ENCODE measurements around the gene GALNT4.

DNA sequence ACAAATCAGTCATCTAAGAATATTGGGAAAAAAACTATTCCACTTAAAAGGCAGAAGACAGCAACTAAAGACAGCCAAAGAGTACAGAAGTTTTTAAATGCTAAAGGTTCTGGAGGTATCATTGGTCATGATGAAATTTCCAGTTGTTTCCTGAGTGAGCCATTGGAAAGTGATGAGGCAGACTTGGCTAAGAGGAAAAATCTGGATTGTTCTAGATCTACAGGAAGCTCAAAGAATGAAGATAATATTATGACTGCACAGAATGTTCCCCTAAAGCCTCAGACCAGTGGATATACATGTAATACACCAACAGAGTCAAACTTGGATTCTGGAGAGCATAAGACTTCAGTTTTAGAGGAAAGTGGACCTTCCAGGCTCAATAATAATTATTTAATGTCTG is 22.8 kb downstream of the GALNT4 start:
- TF ChIP-seq EZH2phosphoT487 (IDR thresholded peaks at IDR 0.05), result no peak
- TF ChIP-seq, protein P1, sequence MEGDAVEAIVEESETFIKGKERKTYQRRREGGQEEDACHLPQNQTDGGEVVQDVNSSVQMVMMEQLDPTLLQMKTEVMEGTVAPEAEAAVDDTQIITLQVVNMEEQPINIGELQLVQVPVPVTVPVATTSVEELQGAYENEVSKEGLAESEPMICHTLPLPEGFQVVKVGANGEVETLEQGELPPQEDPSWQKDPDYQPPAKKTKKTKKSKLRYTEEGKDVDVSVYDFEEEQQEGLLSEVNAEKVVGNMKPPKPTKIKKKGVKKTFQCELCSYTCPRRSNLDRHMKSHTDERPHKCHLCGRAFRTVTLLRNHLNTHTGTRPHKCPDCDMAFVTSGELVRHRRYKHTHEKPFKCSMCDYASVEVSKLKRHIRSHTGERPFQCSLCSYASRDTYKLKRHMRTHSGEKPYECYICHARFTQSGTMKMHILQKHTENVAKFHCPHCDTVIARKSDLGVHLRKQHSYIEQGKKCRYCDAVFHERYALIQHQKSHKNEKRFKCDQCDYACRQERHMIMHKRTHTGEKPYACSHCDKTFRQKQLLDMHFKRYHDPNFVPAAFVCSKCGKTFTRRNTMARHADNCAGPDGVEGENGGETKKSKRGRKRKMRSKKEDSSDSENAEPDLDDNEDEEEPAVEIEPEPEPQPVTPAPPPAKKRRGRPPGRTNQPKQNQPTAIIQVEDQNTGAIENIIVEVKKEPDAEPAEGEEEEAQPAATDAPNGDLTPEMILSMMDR (IDR thresholded peaks at IDR 0.05), result no peak
